Activated T-cell treated with anti-CD3 and anti-CD28 coated beads for 24 hours (primary cell): Measurements from ENCODE around the gene C16orf54.
"Not testable (repeated sequence)": the region's sequence is repeated elsewhere in the genome, so short reads cannot be mapped to it uniquely, and the experiment has no call there.

Source experiments
- DNase-seq: peaks from one replicate; pipeline ENCODE4 v3.0.0-alpha.2; 2020; ENCODE audit warnings: low read depth

C16orf54 gene

GRCh38 chr16:29739927-29740629 is 5.7 kb downstream of the C16orf54 start:
- not testable (repeated sequence) for DNase-seq

GRCh38 chr16:29738514-29738913 is 7.3 kb downstream of the C16orf54 start:
- DNase-seq, result no peak

- no peak for DNase-seq
These were observed 8.1 kb downstream of the C16orf54 start for GRCh38 chr16:29737713-29738112.

GRCh38 chr16:29736764-29737163 is 9.0 kb downstream of the C16orf54 start:
- DNase-seq, result no peak

GRCh38 chr16:29736112-29736511 is 9.7 kb downstream of the C16orf54 start:
- no peak for DNase-seq

GRCh38 chr16:29734786-29735185 is 11.0 kb downstream of the C16orf54 start:
- DNase-seq, result no peak

GRCh38 chr16:29731768-29732601 is 13.8 kb downstream of the C16orf54 start:
- DNase-seq, result peak; percentile 79

GRCh38 chr16:29730649-29731048 is 15.1 kb downstream of the C16orf54 start:
- no peak for DNase-seq

- no peak for DNase-seq
These were observed 16.7 kb downstream of the C16orf54 start for GRCh38 chr16:29729116-29729521.

GRCh38 chr16:29727452-29727851 is 18.3 kb downstream of the C16orf54 start:
- no peak for DNase-seq

GRCh38 chr16:29726845-29727377 is 18.9 kb downstream of the C16orf54 start:
- no peak for DNase-seq

GRCh38 chr16:29721167-29721879 is 24.5 kb downstream of the C16orf54 start:
- DNase-seq, result not testable (repeated sequence)

- no peak for DNase-seq
These were observed 25.1 kb downstream of the C16orf54 start for GRCh38 chr16:29720703-29721102.

- no peak for DNase-seq
These were observed 26.7 kb downstream of the C16orf54 start for GRCh38 chr16:29719063-29719462.

GRCh38 chr16:29717113-29717512 is 28.7 kb downstream of the C16orf54 start:
- no peak for DNase-seq

- DNase-seq, result no peak
These were observed 30.8 kb downstream of the C16orf54 start for GRCh38 chr16:29714972-29715371.

GRCh38 chr16:29714396-29714795 is 31.4 kb downstream of the C16orf54 start:
- no peak for DNase-seq

GRCh38 chr16:29712809-29713208 is 33.0 kb downstream of the C16orf54 start:
- no peak for DNase-seq

GRCh38 chr16:29710227-29711219 is 35.3 kb downstream of the C16orf54 start:
- peak; percentile 41 for DNase-seq

- not testable (repeated sequence) for DNase-seq
These were observed 36.1 kb downstream of the C16orf54 start for GRCh38 chr16:29709657-29710056.
